ENCODE measurements around the gene CRYBG3. TPM values are rescaled to one million over a fixed set of nuclear protein-coding genes. Genes with fewer than 3 reads are reported as not detected.

CRYBG3 gene
- total RNA-seq, 4 donors from 2014 or later, result 27.9 to 35.4 (median 31.9) TPM

- no peak for DNase-seq (ENCODE audit: low spot score in 2 of 2)
- intact Hi-C loops (cut with DNase I; ENCODE audit: low total_unique reads), result no loop called here
Observed at GRCh38 chr3:97841304-97841703, 19.5 kb downstream of the CRYBG3 start.

GRCh38 chr3:97841956-97842355, 20.1 kb downstream of the CRYBG3 start:
- no peak for DNase-seq (ENCODE audit: low spot score in 2 of 2)
- intact Hi-C loops (cut with DNase I; ENCODE audit: low total_unique reads), result no loop called here
- TF ChIP-seq CTCF (IDR thresholded peaks at IDR 0.05), result no peak
- no peak for TF ChIP-seq POLR2A (IDR thresholded peaks at IDR 0.05)
- H3K4me3 ChIP-seq (ENCODE audit: low read depth, poor library complexity, severe bottlenecking), result no peak overlapping the region
- WGBS, 2 donors, result 96% methylated on average over 3 of the region's 3 CpGs

More at GRCh38 chr3:97841304-97841703, 19.5 kb downstream of the CRYBG3 start:
- WGBS, 2 donors, result 96% methylated on average over 8 of the region's 8 CpGs
- H3K4me3 ChIP-seq (ENCODE audit: low read depth, poor library complexity, severe bottlenecking), result no peak overlapping the region
- TF ChIP-seq POLR2A (IDR thresholded peaks at IDR 0.05) (no peak), CTCF (IDR thresholded peaks at IDR 0.05) (no peak)

- WGBS, 2 donors, result 82 to 92% methylated on average over 3 of the region's 3 CpGs
- intact Hi-C loops (cut with DNase I; ENCODE audit: low total_unique reads), result no loop called here
- DNase-seq (ENCODE audit: low spot score in 2 of 2), result no peak
- TF ChIP-seq POLR2A (IDR thresholded peaks at IDR 0.05) (no peak), CTCF (IDR thresholded peaks at IDR 0.05) (no peak)
- no peak overlapping the region for H3K4me3 ChIP-seq (ENCODE audit: low read depth, poor library complexity, severe bottlenecking)
Observed at GRCh38 chr3:97848779-97849178, 27.0 kb downstream of the CRYBG3 start.

- TF ChIP-seq CTCF (IDR thresholded peaks at IDR 0.05) (no peak), POLR2A (IDR thresholded peaks at IDR 0.05) (no peak)
- 77 to 84% methylated on average over 6 of the region's 6 CpGs for WGBS, 2 donors
- DNase-seq (ENCODE audit: low spot score in 2 of 2), result no peak
- H3K4me3 ChIP-seq (ENCODE audit: low read depth, poor library complexity, severe bottlenecking), result no peak overlapping the region
- intact Hi-C loops (cut with DNase I; ENCODE audit: low total_unique reads), result no loop called here
Observed at GRCh38 chr3:97857401-97857800, 35.6 kb downstream of the CRYBG3 start.

- 96 to 97% methylated on average over 2 of the region's 2 CpGs for WGBS, 2 donors
- TF ChIP-seq CTCF (IDR thresholded peaks at IDR 0.05) (no peak), POLR2A (IDR thresholded peaks at IDR 0.05) (no peak)
- no peak overlapping the region for H3K4me3 ChIP-seq (ENCODE audit: low read depth, poor library complexity, severe bottlenecking)
- DNase-seq (ENCODE audit: low spot score in 2 of 2), result no peak
- intact Hi-C loops (cut with DNase I; ENCODE audit: low total_unique reads), result no loop called here
Observed at GRCh38 chr3:97860364-97860763, 38.6 kb downstream of the CRYBG3 start.

GRCh38 chr3:97862582-97862981, 40.8 kb downstream of the CRYBG3 start:
- TF ChIP-seq CTCF (IDR thresholded peaks at IDR 0.05) (no peak), POLR2A (IDR thresholded peaks at IDR 0.05) (no peak)
- no peak for DNase-seq (ENCODE audit: low spot score in 2 of 2)
- 78 to 82% methylated on average over 1 of the region's 1 CpG for WGBS, 2 donors
- intact Hi-C loops (cut with DNase I; ENCODE audit: low total_unique reads), result no loop called here
- H3K4me3 ChIP-seq (ENCODE audit: low read depth, poor library complexity, severe bottlenecking), result no peak overlapping the region
